SH-SY5Y (cell line): ENCODE results near the gene NUP133.

ENCODE experiments used
- GATA2 ChIP-seq: IDR thresholded peaks from 2 replicates; pipeline ENCODE4 v1.6.1; 2011; ENCODE audit warnings: mild to moderate bottlenecking, low read depth, low read length
- GATA3 ChIP-seq: IDR thresholded peaks from 2 replicates; pipeline ENCODE4 v1.6.1; 2011; ENCODE audit warnings: low read depth, mild to moderate bottlenecking, low read length, moderate library complexity

DNA sequence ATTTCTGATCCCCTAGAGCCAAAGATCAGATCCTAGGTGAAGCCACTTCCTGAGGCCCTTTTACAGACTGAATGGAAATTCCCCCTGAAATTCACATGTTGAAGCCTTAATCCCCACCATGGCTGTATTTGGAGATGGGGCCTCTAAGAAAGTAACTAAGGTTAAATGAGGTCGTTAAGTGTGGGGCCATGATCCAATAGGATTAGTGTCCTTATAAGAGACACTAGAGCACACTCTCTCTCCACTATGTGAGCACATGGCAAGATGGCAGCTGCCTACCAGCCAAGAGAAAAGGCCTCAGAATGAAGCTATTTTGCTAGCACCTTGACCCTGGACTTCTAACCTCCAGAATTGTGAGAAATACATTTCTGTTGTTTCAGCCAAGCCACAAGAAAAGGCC is 36.4 kb upstream of the NUP133 start:
- no peak for TF ChIP-seq GATA2
- TF ChIP-seq GATA3 = no peak
